ENCODE results near the gene CXCL13. TPM values are rescaled to one million over a fixed set of nuclear protein-coding genes. Genes with fewer than 3 reads are reported as not detected.
A peak's percentile ranks its signal among the peaks of the same experiment; 100 is the strongest.

The CXCL13 gene
- total and polyA plus RNA-seq, 2 of the 13 experiments (the other 11 are each of a cell fraction or from before 2014, with no cell fraction given) = not detected

GRCh38 chr4:77636902-77637301 lies 31.3 kb downstream of the CXCL13 start (continued):
- TF ChIP-seq IRF9 (CRISPR knock-in tag; IDR thresholded peaks at IDR 0.05; ENCODE audit: borderline replicate concordance) = no peak
- no peak for TF ChIP-seq ZNF260 (CRISPR knock-in tag; IDR thresholded peaks at IDR 0.05; ENCODE audit: borderline replicate concordance, low read depth)
- TF ChIP-seq PAX8 (CRISPR knock-in tag; IDR thresholded peaks at IDR 0.05; ENCODE audit: borderline replicate concordance) = no peak
- TF ChIP-seq RBM22 (optimal IDR thresholded peaks at IDR 0.05; ENCODE audit: low read length) = no peak
- TF ChIP-seq ZNF609 (CRISPR knock-in tag; IDR thresholded peaks at IDR 0.05; ENCODE audit: borderline replicate concordance) = 0 out of 2 replicates have a peak, but pooled peaks have one; percentile 15
- TF ChIP-seq ARID2 (CRISPR knock-in tag; IDR thresholded peaks at IDR 0.05; ENCODE audit: borderline replicate concordance) = no peak
- no peak for TF ChIP-seq ZNF136 (CRISPR knock-in tag; IDR thresholded peaks at IDR 0.05; ENCODE audit: low read depth)
- TF ChIP-seq NFKB2 (CRISPR knock-in tag; IDR thresholded peaks at IDR 0.05; ENCODE audit: borderline replicate concordance) = no peak
- 0 out of 2 replicates have a peak, but pooled peaks have one; percentile 53 for TF ChIP-seq ZNF343 (CRISPR knock-in tag; IDR thresholded peaks at IDR 0.05)
- TF ChIP-seq ZNF816 (CRISPR knock-in tag; IDR thresholded peaks at IDR 0.05; ENCODE audit: borderline replicate concordance) = no peak
- TF ChIP-seq GATAD2A (CRISPR knock-in tag; IDR thresholded peaks at IDR 0.05) = peak; percentile 84
- no peak for TF ChIP-seq MED8 (CRISPR knock-in tag; IDR thresholded peaks at IDR 0.05; ENCODE audit: insufficient replicate concordance)
- TF ChIP-seq IKZF4 (CRISPR knock-in tag; IDR thresholded peaks at IDR 0.05; ENCODE audit: borderline replicate concordance, low read depth, not compliant biosample characterization) = no peak
- no peak for TF ChIP-seq ZFP41 (CRISPR knock-in tag; IDR thresholded peaks at IDR 0.05; ENCODE audit: borderline replicate concordance)
- no peak for TF ChIP-seq ZMAT5 (CRISPR knock-in tag; IDR thresholded peaks at IDR 0.05; ENCODE audit: borderline replicate concordance, low read depth)
- no peak for TF ChIP-seq ZNF678 (CRISPR knock-in tag; IDR thresholded peaks at IDR 0.05)
- no peak for TF ChIP-seq MYNN (CRISPR knock-in tag; IDR thresholded peaks at IDR 0.05; ENCODE audit: low read depth)
- TF ChIP-seq STAG1 (CRISPR knock-in tag; IDR thresholded peaks at IDR 0.05) = no peak
- no peak for TF ChIP-seq BCLAF1 (IDR thresholded peaks at IDR 0.05)
- TF ChIP-seq NR2F6 (IDR thresholded peaks at IDR 0.05) = no peak
- peak; percentile 47; the same call in 1 of the 2 replicates for TF ChIP-seq NR2F6 (CRISPR knock-in tag; IDR thresholded peaks at IDR 0.05)
